Measurements from ENCODE around the gene PIK3IP1.

- TF ChIP-seq ASH1L (IDR thresholded peaks at IDR 0.05; ENCODE audit: borderline replicate concordance, low read depth, partially characterized antibody) (no peak), VEZF1 (CRISPR knock-in tag; IDR thresholded peaks at IDR 0.05) (no peak)
These were observed 44.9 kb upstream of the PIK3IP1 start for GRCh38 chr22:31337178-31337577.
